WTC11 (cell line): ENCODE measurements around the gene EVI5L.

Experiments
- FOXP1 ChIP-seq: sonication (generic); formaldehyde crosslinking; IDR thresholded peaks from 2 replicates; pipeline ENCODE4 v1.8.0; 2022; ENCODE audit warnings: missing genetic modification reagents, mild to moderate bottlenecking, moderate library complexity, borderline replicate concordance
- GRHL2 ChIP-seq: fragments of 250-450 bp; sonication (Bioruptor Pico); IDR thresholded peaks from 2 replicates; pipeline ENCODE4 v1.8.0; 2022; ENCODE audit warnings: mild to moderate bottlenecking, moderate library complexity; ENCODE audit not compliant: insufficient replicate concordance, severe bottlenecking
- KAT7 ChIP-seq: sonication (generic); formaldehyde crosslinking; IDR thresholded peaks from 2 replicates; pipeline ENCODE4 v1.8.1; 2023; ENCODE audit warnings: missing genetic modification reagents, mild to moderate bottlenecking, borderline replicate concordance
- NR2C2 ChIP-seq: sonication (generic); formaldehyde crosslinking; IDR thresholded peaks from 2 replicates; pipeline ENCODE4 v1.8.0; 2022; ENCODE audit warnings: mild to moderate bottlenecking, missing genetic modification reagents
- SP1 ChIP-seq: sonication (generic); formaldehyde crosslinking; conservative IDR thresholded peaks from 2 replicates; pipeline ENCODE4 v1.8.1; 2022; ENCODE audit warnings: missing genetic modification reagents
- TCF7 ChIP-seq: sonication (generic); formaldehyde crosslinking; IDR thresholded peaks from 2 replicates; pipeline ENCODE4 v1.8.0; 2022; ENCODE audit warnings: mild to moderate bottlenecking, low read depth, missing genetic modification reagents, moderate library complexity
- TF ChIP-seq, protein P1 (sequence below): fragments of 200-600 bp; IDR thresholded peaks from 2 replicates; pipeline ENCODE4 v1.8.0; 2022; ENCODE audit warnings: antibody characterized with exemption
- TF ChIP-seq, protein P2 (sequence below): sonication (generic); formaldehyde crosslinking; IDR thresholded peaks from 2 replicates; pipeline ENCODE4 v1.8.0; 2022; ENCODE audit warnings: missing genetic modification reagents
- TF ChIP-seq, protein P3 (sequence below): sonication (generic); formaldehyde crosslinking; conservative IDR thresholded peaks from 2 replicates; pipeline ENCODE4 v1.8.1; 2022; ENCODE audit warnings: mild to moderate bottlenecking, missing genetic modification reagents
- TF ChIP-seq, protein P4 (sequence below): sonication (generic); formaldehyde crosslinking; IDR thresholded peaks from 2 replicates; pipeline ENCODE4 v1.8.1; 2023; ENCODE audit warnings: mild to moderate bottlenecking, missing genetic modification reagents, moderate library complexity
- TF ChIP-seq, protein P5 (sequence below): sonication (generic); formaldehyde crosslinking; IDR thresholded peaks from 2 replicates; pipeline ENCODE4 v1.8.1; 2022; ENCODE audit warnings: mild to moderate bottlenecking, missing genetic modification reagents, moderate library complexity, borderline replicate concordance
- TF ChIP-seq, protein P6 (sequence below): sonication (generic); formaldehyde crosslinking; IDR thresholded peaks from 2 replicates; pipeline ENCODE4 v1.8.1; 2022; ENCODE audit warnings: low read depth, mild to moderate bottlenecking, moderate library complexity, missing genetic modification reagents, borderline replicate concordance
- TF ChIP-seq, protein P7 (sequence below): sonication (generic); formaldehyde crosslinking; IDR thresholded peaks from 2 replicates; pipeline ENCODE4 v1.8.0; 2022; ENCODE audit warnings: mild to moderate bottlenecking, missing genetic modification reagents
- TF ChIP-seq, protein P8 (sequence below): sonication (generic); formaldehyde crosslinking; IDR thresholded peaks from 2 replicates; pipeline ENCODE4 v1.8.1; 2023; ENCODE audit warnings: mild to moderate bottlenecking, missing genetic modification reagents

DNA sequence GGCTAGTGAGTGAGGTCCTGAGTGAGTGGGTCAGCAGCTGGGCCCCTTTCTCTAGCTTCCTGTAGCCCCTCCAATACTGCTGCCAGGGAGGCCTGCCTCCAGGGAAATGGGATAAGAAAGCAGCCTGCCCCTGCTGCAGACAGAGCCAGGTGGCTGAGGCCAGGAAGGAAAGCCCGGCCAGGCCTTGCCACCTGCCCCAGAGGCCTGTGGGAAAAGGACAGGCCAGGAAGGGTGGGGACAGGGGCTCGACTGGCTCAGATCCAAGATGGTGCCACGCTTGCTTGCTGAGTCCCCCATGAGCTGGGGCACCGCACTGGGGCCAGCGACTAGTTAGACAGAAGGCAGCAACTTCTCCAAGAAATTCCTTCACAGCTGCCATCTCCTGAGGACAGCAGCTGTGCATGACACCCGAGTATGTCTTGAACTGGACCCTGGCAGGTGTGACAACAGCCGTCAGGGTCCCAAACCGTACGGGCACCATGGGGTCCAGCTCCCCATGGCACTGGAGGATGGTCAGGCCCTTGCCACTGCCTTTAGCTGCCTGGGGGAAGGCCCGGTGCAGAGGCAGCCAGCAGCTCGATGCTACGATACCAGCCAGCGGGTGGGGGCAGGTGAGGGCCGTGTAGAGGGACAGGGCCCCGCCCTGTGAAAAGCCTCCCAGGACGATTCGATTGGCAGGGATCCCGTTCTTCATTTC is 49.2 kb downstream of the EVI5L start:
- TF ChIP-seq, protein P1, sequence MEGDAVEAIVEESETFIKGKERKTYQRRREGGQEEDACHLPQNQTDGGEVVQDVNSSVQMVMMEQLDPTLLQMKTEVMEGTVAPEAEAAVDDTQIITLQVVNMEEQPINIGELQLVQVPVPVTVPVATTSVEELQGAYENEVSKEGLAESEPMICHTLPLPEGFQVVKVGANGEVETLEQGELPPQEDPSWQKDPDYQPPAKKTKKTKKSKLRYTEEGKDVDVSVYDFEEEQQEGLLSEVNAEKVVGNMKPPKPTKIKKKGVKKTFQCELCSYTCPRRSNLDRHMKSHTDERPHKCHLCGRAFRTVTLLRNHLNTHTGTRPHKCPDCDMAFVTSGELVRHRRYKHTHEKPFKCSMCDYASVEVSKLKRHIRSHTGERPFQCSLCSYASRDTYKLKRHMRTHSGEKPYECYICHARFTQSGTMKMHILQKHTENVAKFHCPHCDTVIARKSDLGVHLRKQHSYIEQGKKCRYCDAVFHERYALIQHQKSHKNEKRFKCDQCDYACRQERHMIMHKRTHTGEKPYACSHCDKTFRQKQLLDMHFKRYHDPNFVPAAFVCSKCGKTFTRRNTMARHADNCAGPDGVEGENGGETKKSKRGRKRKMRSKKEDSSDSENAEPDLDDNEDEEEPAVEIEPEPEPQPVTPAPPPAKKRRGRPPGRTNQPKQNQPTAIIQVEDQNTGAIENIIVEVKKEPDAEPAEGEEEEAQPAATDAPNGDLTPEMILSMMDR, result no peak
- TF ChIP-seq, protein P2, sequence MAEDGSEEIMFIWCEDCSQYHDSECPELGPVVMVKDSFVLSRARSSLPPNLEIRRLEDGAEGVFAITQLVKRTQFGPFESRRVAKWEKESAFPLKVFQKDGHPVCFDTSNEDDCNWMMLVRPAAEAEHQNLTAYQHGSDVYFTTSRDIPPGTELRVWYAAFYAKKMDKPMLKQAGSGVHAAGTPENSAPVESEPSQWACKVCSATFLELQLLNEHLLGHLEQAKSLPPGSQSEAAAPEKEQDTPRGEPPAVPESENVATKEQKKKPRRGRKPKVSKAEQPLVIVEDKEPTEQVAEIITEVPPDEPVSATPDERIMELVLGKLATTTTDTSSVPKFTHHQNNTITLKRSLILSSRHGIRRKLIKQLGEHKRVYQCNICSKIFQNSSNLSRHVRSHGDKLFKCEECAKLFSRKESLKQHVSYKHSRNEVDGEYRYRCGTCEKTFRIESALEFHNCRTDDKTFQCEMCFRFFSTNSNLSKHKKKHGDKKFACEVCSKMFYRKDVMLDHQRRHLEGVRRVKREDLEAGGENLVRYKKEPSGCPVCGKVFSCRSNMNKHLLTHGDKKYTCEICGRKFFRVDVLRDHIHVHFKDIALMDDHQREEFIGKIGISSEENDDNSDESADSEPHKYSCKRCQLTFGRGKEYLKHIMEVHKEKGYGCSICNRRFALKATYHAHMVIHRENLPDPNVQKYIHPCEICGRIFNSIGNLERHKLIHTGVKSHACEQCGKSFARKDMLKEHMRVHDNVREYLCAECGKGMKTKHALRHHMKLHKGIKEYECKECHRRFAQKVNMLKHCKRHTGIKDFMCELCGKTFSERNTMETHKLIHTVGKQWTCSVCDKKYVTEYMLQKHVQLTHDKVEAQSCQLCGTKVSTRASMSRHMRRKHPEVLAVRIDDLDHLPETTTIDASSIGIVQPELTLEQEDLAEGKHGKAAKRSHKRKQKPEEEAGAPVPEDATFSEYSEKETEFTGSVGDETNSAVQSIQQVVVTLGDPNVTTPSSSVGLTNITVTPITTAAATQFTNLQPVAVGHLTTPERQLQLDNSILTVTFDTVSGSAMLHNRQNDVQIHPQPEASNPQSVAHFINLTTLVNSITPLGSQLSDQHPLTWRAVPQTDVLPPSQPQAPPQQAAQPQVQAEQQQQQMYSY (CRISPR knock-in tag), result no peak
- TF ChIP-seq KAT7 (CRISPR knock-in tag) (no peak), SP1 (CRISPR knock-in tag) (no peak), FOXP1 (CRISPR knock-in tag) (no peak), TCF7 (no peak), GRHL2 (CRISPR knock-in tag) (no peak), NR2C2 (CRISPR knock-in tag) (no peak)
- TF ChIP-seq, protein P3, sequence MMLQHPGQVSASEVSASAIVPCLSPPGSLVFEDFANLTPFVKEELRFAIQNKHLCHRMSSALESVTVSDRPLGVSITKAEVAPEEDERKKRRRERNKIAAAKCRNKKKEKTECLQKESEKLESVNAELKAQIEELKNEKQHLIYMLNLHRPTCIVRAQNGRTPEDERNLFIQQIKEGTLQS (CRISPR knock-in tag), result no peak
- TF ChIP-seq, protein P4, sequence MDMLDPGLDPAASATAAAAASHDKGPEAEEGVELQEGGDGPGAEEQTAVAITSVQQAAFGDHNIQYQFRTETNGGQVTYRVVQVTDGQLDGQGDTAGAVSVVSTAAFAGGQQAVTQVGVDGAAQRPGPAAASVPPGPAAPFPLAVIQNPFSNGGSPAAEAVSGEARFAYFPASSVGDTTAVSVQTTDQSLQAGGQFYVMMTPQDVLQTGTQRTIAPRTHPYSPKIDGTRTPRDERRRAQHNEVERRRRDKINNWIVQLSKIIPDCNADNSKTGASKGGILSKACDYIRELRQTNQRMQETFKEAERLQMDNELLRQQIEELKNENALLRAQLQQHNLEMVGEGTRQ (CRISPR knock-in tag), result no peak
- TF ChIP-seq, protein P5, sequence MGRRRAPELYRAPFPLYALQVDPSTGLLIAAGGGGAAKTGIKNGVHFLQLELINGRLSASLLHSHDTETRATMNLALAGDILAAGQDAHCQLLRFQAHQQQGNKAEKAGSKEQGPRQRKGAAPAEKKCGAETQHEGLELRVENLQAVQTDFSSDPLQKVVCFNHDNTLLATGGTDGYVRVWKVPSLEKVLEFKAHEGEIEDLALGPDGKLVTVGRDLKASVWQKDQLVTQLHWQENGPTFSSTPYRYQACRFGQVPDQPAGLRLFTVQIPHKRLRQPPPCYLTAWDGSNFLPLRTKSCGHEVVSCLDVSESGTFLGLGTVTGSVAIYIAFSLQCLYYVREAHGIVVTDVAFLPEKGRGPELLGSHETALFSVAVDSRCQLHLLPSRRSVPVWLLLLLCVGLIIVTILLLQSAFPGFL (CRISPR knock-in tag), result no peak
- TF ChIP-seq, protein P6, sequence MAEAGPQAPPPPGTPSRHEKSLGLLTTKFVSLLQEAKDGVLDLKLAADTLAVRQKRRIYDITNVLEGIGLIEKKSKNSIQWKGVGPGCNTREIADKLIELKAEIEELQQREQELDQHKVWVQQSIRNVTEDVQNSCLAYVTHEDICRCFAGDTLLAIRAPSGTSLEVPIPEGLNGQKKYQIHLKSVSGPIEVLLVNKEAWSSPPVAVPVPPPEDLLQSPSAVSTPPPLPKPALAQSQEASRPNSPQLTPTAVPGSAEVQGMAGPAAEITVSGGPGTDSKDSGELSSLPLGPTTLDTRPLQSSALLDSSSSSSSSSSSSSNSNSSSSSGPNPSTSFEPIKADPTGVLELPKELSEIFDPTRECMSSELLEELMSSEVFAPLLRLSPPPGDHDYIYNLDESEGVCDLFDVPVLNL (CRISPR knock-in tag), result no peak
- TF ChIP-seq, protein P7, sequence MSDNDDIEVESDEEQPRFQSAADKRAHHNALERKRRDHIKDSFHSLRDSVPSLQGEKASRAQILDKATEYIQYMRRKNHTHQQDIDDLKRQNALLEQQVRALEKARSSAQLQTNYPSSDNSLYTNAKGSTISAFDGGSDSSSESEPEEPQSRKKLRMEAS (CRISPR knock-in tag), result no peak
- TF ChIP-seq, protein P8, sequence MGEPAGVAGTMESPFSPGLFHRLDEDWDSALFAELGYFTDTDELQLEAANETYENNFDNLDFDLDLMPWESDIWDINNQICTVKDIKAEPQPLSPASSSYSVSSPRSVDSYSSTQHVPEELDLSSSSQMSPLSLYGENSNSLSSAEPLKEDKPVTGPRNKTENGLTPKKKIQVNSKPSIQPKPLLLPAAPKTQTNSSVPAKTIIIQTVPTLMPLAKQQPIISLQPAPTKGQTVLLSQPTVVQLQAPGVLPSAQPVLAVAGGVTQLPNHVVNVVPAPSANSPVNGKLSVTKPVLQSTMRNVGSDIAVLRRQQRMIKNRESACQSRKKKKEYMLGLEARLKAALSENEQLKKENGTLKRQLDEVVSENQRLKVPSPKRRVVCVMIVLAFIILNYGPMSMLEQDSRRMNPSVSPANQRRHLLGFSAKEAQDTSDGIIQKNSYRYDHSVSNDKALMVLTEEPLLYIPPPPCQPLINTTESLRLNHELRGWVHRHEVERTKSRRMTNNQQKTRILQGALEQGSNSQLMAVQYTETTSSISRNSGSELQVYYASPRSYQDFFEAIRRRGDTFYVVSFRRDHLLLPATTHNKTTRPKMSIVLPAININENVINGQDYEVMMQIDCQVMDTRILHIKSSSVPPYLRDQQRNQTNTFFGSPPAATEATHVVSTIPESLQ (CRISPR knock-in tag), result no peak
